HuH-7.5 (cell line): ENCODE data around the gene SPANXN1.
"Not testable (repeated sequence)": the region's sequence is repeated elsewhere in the genome, so short reads cannot be mapped to it uniquely, and the experiment has no call there.

ENCODE experiments used
- DNase-seq: peaks from one replicate; pipeline ENCODE4 v3.0.0; 2011; ENCODE audit warnings: low spot score

The SPANXN1 gene

GRCh38 chrX:145247203-145247602, at the start of gene SPANXN1:
SPANXN1 (plus strand) TSS chrX:145247503; CDS start chrX:145247587, 84 bp downstream.
- not testable (repeated sequence) for DNase-seq

GRCh38 chrX:145199078-145199477, 48.2 kb upstream of the SPANXN1 start:
- DNase-seq: no peak

GRCh38 chrX:145213504-145213903, 33.8 kb upstream of the SPANXN1 start:
- no peak for DNase-seq

GRCh38 chrX:145292218-145292617, 44.9 kb downstream of the SPANXN1 start:
- DNase-seq: no peak
